Measurements from ENCODE around the gene RRP8. TPM values are rescaled to one million over a fixed set of nuclear protein-coding genes. Genes with fewer than 3 reads are reported as not detected.

Gene RRP8
- total and polyA plus RNA-seq, 2 experiments from 2014 or later = 27.3 to 32.6 TPM

DNA sequence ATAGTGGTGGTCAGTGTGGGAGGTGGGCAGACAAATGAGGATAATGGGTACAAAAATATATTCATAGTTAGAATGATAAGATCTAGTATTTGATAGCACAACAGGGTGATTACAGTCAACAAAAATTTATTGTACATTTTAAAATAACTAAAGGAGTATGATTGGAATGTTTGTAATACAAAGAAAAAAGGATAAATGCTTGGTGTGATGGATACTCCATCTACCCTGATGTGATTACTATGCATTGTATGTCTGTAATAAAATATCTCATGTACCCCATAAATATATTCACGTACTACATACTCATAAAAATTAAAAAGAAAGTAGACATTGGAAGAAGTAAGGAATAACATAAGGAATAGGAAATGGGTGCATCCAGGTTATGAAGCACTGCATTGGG is 15.4 kb downstream of the RRP8 start:
- peaks cover 9% of the 10 kb centered on the region for H3K36me3 ChIP-seq
- no peak overlapping the region for H3K4me3 ChIP-seq
- no peaks in the 10 kb centered on the region for H3K27me3 ChIP-seq
- no peaks in the 10 kb centered on the region for H3K9me3 ChIP-seq (ENCODE audit: low read depth)
- H3K27ac ChIP-seq = no peak overlapping the region
- no peaks in the 10 kb centered on the region for H3K4me1 ChIP-seq (ENCODE audit: low read depth)
- no peak for TF ChIP-seq CTCF (IDR thresholded peaks at IDR 0.05; ENCODE audit: low read depth, low read length)
- DNase-seq (ENCODE audit: low read depth in 1 of 2, low spot score in 1 of 2) = no peak

DNA sequence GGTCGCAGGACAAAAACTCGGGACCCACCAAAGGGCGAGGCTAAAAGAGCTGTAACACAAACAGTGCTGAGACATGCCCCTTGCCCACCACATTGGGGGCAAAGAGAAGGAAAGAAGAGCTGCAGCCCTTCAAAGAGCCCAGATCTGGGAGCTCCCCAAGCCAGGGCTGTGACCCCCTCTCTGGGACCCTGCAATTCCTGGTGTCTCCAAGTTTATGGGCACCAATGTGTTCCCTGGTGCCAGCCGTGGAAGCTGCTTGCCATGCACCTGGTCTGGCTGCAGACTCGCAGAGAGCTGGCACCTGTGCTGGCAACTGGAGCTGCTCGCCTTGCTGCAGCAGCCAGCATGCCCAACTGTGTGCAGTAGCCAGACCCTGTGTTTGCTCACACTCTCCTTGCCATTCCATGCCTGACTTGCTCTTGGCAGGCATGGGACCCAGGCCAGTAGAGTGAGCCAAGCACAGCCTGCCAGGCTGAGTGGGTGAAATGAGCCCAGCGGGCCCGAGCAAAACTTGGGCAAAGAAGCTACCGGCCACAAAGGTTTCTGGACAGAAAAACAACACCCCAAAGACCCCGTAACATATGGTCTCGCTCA is 16.0 kb downstream of the RRP8 start:
- Histone ChIP-seq H3K4me3 (no peak overlapping the region), H3K27ac (no peak overlapping the region), H3K4me1 (ENCODE audit: low read depth) (no peaks in the 10 kb centered on the region), H3K27me3 (no peaks in the 10 kb centered on the region), H3K9me3 (ENCODE audit: low read depth) (no peaks in the 10 kb centered on the region), H3K36me3 (peaks cover 9% of the 10 kb centered on the region)
- no peak for DNase-seq (ENCODE audit: low read depth in 1 of 2, low spot score in 1 of 2)
- no peak for TF ChIP-seq CTCF (IDR thresholded peaks at IDR 0.05; ENCODE audit: low read depth, low read length)

DNA sequence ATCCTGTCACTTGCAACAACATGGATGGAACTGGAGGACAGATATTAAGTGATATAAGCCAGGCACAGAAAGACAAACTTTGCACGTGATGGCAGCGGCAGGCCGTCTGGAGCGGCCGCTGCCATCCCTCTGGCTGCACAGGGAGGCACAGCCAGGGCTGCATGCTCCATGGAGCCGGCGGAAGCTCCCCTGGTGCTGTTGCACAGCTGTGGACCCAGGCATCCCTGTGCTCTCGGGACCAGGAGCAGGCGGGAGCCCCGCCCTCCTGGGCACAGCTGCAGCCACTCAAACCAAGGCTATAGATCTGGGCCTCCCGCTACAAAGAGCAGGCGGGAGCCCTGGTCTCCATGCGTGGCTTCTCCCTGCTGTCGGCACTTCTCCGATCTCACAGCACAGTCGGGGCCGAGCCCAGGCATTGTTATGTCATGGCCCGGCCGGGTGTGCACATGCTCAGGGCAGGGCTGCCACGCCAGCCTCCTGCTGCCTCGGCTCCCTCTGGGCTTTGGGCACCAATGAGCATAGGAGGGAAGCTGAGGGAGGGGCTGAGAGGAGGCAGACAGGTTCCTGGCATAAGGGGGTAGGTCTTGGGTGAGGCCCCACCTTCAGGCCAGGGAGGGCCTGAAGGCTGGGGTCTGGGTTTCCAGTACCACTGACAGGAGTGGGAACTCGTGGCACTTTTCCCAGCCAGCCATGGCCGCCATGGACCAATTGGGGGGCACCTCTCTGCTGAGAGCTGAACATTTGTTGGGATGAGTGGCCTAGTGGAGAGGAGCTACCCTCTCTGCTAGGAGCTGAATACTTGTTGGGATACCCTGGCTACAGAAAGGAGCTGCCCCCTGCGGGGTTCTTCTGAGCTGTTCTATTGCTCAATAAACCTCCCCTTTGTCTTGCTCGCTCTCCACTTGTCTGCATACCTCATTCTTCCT is 16.7 kb downstream of the RRP8 start:
- peak in 1 of 2 donors; percentile 62 for DNase-seq (ENCODE audit: low read depth in 1 of 2, low spot score in 1 of 2)
- Histone ChIP-seq H3K27me3 (no peaks in the 10 kb centered on the region), H3K27ac (no peak overlapping the region), H3K4me3 (no peak overlapping the region), H3K36me3 (peaks cover 7% of the 10 kb centered on the region), H3K9me3 (ENCODE audit: low read depth) (no peaks in the 10 kb centered on the region), H3K4me1 (ENCODE audit: low read depth) (no peaks in the 10 kb centered on the region)
- TF ChIP-seq CTCF (IDR thresholded peaks at IDR 0.05; ENCODE audit: low read depth, low read length) = no peak

DNA sequence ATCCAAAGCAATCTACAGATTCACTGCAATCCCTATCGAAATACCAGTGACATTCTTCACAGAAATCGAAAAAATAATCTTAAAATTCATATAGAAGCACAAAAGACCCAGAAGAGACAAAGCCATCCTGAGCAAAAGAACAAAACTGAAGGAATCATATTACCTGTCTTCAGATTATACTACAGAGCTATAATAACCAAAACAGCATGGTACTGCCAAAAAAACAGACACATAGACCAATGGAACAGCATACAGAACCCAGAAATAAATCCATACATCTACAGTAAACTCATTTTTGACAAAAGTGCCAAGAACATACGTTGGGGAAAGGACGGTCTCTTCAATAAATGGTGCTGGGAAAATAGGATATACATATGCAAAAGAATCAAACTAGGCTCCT is 18.9 kb downstream of the RRP8 start:
- no peak for DNase-seq (ENCODE audit: low read depth in 1 of 2, low spot score in 1 of 2)
- Histone ChIP-seq H3K27ac (no peak overlapping the region), H3K4me1 (ENCODE audit: low read depth) (no peaks in the 10 kb centered on the region), H3K9me3 (ENCODE audit: low read depth) (no peaks in the 10 kb centered on the region), H3K36me3 (peaks cover 4% of the 10 kb centered on the region), H3K27me3 (no peaks in the 10 kb centered on the region), H3K4me3 (no peak overlapping the region)
- no peak for TF ChIP-seq CTCF (IDR thresholded peaks at IDR 0.05; ENCODE audit: low read depth, low read length)

GRCh38 chr11:6583584-6583983 is 19.8 kb downstream of the RRP8 start:
- Histone ChIP-seq H3K4me1 (ENCODE audit: low read depth) (no peaks in the 10 kb centered on the region), H3K36me3 (peaks cover 4% of the 10 kb centered on the region), H3K27me3 (no peaks in the 10 kb centered on the region), H3K9me3 (ENCODE audit: low read depth) (no peaks in the 10 kb centered on the region), H3K4me3 (no peak overlapping the region), H3K27ac (no peak overlapping the region)
- DNase-seq (ENCODE audit: low read depth in 1 of 2, low spot score in 1 of 2) = no peak
- TF ChIP-seq CTCF (IDR thresholded peaks at IDR 0.05; ENCODE audit: low read depth, low read length) = no peak
